ENCODE measurements around the gene BRI3BP.
"Not testable (repeated sequence)": the region's sequence is repeated elsewhere in the genome, so short reads cannot be mapped to it uniquely, and the experiment has no call there.

The BRI3BP gene

DNA sequence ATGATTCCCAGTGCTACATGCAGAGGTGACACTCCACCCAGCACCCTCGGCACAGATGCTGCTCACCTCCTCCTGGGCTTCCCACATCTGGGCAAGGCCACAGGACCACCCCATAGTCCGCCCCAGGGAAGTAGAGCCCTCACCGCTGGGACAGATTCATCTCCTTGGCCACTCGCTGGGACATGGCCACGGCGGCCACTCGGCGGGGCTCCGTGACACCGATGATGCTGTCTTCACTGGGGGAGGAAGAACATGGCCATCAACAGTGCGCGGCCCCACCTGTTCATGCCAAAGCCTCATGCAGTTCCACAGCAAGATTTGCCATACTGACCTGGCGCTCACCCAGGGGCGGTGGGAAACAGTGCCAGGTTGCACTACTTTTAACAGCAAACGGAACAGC is 18.2 kb upstream of the BRI3BP start:
- DNase-seq, result no peak

DNA sequence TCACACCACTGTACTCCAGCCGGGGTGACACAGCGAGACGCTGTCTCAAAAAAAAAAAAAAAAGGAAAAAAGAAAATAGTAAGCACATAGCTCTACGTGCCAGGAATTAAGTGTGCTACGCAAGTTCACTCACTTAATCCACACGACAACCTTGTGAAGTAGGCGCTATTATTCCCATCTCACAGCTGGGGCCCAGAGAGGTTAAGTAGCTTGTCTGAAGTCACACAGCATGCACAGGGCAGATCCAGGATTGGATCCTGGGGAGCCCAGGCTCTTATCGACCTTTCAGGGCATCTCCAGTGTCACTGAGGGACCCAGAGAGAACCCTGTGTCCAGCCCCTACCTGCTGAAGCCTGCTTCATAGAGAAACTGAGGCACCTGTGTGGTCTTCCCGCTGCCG is 16.4 kb upstream of the BRI3BP start:
- DNase-seq, result no peak

DNA sequence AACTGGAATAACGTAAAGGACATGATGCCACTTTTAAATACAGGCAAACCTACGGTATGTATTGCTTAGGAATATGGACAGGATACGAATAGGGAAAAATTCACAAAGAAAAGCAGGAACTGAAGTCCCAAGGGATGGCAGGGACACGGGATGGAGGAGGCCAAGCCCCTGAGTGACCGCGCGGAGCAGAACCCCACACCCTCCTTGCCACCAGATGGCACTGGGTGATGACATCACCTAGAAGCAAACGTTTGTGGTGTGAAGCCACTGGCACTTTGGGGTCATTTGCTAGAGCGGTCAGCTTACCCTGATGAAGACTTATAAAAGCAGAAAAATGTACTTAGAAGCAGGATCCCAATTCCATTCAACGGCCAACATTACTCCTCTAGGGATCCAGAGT is 13.9 kb upstream of the BRI3BP start:
- DNase-seq, result no peak

DNA sequence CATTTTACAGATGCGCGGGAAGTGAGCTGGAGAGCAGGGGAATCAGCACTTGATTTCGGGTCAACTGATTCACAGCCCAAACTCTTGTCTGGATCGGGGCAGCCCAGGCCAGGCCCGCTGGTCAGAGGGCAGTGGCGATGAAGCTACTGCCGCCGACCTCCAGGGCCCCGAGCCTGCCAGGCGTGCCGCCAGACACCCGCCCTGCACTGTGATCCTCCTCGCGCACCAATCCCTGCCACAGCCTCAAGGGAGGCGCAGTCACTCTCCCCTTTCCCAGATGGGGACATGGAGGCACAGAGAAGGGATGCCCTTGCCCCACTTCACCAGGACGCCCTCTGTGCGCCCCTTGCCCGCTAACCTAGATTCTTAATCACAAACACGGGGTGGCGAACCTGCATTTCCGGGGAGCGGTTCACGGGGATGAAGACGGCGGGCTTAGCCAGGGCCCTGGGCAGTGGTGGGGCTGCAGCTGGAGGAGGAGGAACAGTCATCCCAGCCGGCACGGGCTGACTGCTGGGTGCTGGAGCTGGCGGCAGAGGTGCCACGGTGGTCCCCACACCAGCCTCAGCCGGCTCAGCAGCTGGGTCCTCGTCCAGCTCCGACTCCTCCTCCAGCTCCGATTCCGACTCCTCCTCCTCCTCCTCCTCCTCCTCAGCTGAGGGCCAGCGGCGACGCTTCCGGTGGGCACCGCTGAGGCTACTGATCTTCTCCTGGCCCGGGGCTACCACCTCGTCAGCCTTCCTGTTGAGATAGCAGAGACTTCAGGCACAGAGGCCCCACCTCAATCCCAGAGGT is 13.2 kb upstream of the BRI3BP start:
- no peak for DNase-seq

DNA sequence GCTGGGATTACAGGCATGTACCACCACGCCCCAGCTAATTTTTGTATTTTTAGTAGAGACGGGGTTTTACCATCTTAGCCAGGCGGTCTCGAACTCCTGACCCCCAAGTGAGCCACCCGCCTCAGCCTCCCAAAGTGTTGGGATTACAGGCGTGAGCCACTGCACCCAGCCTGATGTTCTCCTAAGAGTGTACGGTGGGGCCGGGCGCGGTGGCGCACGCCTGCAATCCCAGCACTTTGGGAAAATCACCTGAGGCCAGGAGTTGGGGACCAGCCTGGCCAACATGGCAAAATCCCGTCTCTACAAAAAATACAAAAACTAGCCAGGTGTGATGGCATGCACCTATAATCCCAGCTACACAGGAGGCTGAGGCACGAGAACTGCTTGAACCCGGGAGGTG is 6.6 kb upstream of the BRI3BP start:
- DNase-seq, result not testable (repeated sequence)

DNA sequence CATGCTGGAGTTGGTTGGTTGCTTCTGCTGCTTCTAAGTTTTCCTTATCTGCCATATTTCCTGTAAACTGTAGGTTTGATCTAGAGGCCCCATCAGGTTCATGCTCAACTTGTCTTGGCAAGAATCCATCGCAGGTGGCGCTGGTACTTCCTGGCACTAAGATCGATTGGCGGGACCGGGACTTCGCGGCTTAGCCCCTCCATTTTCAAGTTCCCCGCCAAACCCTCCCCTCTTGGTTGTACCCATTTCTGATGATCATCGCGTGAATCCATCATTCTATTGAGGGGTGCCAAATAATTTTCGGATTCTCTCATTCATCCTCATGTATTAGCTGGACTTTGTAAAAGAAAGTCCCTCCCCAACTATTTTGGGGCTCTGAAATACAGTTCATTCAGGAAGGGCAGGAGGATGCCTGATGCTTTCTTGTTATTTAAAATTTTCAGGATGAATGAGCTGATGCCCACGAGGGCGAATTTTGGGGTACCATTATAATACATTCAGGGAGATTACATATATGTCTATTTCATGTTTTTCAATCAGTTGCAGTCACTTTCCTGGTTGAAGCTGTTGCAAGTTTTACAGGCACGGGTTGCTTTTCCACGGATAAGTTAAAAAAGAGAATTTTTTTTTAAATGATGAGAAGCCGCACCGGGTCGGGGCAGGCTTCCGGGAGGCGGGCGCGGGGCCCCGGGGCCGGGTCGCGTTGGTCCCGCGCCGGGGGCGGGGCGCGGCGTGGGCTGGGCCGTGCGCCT is 395 bp upstream of the BRI3BP start:
- peak; percentile 85 for DNase-seq

DNA sequence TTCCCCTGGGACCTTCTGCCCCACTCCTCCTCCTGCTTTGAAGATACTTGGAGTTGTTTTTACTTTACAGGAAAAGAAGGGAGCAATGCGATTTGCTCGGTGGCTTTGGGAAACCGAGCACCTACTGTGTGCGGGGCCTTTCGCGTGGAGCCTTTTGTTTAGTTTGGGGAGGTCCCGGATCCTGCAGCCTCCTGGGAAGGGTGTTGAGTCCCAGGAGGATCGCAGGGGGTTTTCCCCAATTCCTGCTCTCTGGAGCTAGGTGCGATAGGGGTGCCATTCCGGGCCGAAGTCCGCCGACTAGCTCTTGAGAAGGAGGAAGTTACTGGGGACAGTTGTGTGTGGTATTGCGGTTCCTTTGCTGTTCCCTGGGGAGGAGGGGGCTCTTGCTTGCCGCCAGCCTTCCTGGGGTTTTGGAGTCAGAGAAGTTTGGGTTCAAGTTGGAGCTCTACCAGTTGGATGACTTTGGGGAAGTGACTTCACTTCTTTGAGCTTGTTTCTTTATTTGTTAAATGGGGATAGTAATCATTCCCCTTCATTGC is 1.1 kb downstream of the BRI3BP start:
- no peak for DNase-seq

DNA sequence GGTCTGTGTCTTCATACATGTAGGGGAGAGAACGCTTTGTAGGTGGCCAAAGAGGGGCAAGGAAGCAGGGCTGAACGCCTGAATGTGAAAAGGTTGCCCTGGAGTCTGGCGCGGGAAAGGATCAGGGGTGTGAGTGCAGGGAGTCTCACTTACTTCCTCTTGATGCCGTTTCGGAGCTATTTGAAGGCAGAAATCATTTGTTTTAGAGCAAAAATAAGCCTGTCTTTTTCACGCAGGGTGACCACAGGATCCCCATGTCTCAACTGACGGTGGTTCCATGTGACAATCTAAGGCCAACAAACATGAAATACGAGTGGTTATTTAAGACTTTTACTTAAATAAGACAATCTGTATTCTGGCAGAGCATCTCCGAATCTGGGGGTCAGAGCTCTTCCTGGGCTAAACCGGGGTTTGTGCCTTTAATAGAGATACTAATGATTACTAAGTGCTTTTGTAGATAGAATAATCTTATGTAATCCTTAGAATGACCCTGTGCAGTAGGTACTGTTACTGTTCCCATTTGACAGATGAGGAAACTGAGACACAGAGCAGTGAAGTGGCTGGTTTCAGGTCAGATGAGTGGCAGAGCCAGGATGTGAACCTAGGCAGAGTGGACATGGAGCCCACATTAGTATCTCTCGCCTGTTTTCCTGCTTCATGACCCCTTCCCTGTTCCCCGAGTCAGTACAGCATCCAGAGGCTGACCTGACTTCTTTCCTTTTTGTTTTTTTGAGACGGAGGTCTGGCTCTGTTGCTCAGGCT is 1.9 kb downstream of the BRI3BP start:
- DNase-seq, result no peak

DNA sequence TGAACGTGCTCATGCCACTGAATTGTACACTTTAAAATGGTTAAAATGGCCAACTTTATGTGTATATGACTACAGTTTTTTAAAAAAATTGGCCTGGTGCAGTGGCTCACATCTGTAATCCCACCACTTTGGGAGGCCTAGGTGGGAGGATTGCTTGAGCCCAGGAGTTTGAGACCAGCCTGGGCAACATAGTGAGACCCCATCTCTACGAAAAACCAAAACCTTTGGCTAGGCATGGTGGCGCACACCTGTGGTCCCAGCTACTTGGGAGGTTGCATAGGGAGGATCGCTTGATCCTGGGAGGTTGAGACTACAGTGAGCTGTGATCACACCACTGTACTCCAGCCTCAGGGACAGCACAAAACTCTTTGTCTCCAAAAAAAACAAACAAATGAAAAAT is 5.3 kb downstream of the BRI3BP start:
- DNase-seq, result no peak

DNA sequence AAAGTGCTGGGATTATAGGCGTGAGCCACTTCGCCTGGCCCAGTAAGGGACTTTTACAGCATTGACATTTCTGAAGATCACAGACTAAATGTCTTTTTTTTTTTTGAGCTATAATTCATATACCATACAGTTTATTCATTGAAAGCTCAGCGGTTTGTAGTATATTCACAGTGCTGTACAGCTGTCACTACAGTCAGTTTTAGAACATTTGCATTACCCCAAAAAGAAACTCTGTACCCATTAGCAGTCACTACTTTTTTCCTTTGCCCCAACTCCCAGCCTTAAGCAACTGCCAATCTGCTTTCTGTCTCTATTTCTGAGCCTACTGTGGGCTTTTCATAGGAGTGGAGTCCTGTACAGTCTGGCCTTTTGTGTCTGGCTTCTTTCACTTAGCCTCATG is 8.2 kb downstream of the BRI3BP start:
- DNase-seq, result no peak

DNA sequence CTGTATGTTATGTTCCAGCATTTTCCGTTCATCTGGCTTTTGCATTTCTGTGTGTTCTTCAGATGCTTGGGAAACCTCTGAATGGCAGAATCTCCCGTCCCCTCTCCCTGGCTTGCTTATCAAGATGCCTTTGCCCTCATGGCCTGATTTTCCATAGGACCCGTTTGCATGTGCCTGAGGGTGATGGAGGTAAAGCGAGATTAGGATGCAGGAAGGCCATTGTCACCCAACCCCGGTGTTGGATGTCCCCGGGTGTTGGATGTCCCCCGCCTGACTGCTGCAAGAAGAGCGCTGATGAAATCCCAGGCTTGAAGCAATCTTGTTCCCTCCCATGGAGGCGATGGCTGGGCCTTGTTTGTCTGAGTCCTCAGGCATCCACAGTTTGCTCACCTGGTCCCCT is 9.6 kb downstream of the BRI3BP start:
- no peak for DNase-seq

DNA sequence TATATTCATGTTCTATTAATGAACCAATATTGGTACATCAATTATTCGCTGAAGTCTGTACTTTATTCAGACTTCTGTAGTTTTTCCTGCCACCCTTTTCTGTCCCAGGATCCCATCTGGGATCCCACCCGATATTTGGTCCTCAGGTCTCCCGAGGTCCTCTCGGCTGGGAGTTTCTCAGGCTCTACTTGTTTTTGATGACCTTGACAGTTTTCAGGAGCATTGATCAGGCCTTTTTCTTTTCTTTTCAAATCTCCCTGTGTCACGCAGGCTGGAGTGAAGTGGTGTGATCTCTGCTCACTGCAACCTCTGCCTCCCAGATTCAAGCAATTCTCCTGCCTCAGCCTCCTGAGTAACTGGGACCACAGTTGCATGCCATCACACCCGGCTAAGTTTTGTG is 11.2 kb downstream of the BRI3BP start:
- DNase-seq, result no peak

DNA sequence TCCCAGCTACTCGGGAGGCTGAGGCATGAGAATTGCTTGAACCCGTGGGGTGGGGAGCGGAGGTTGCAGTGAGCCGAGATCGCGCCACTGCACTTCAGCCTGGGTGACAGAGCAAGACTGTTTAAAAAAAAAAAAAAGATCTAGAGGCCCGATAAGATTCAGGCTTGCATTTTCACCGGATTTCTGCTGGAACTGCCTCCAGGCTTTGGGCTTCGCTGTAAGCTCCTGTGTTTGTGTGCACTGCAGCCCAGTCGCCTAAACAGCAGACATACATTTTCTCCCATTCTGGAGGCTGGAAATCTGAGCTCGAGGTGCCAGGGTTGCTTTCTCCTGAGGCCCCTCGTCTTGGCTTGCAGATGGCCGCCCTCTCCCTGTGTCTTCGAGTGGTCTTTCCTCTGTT is 12.2 kb downstream of the BRI3BP start:
- DNase-seq, result no peak

DNA sequence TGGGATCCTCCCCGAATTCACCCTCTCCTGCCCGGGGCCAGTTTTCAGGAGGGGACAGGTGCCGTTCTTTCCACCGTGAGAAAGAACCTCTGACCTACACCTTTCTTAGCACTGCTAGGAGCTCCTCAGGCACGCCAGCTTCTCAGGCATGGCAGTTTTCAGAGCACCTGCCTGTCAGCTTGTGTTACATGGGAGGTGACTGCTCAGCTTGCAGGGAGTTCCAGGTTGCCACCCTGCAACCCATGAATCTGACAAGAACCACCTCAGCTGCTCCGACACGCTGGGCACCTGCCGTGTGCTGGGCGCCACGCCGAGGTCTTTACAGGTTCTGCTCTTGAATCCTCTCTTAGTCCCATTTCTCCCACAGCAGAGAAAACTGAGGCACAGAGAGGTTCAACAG is 12.9 kb downstream of the BRI3BP start:
- DNase-seq, result no peak

DNA sequence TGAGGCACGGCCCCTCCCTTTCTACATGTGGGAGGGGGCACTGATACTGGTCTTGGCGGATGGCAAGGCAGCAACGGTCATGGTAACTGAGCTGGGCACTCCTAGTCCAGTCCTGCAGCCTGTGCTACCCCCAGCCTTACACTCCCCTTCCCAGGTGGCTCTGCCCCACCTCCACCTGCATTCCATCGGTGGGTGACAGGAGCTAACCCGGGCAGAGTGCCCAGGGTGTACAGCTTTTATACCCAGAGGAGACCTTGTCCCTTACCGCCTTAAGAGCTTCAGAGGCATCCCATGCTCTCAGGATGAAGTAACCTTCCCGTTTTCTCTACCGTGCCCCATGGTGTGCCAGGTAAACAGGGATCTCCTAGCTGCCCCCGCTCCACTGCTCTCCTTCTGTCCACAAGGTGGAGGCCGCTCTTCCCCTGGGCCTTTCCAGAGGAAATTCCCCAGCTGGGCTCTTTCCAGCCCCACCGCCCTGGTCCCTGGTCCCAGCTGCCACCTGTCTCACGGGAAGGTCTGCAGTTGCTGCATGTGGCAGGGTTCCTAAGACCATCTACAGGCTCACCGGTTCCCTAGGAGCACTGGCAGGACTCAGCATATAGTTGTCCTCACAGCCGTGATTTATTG is 20.5 kb downstream of the BRI3BP start:
- DNase-seq, result no peak

DNA sequence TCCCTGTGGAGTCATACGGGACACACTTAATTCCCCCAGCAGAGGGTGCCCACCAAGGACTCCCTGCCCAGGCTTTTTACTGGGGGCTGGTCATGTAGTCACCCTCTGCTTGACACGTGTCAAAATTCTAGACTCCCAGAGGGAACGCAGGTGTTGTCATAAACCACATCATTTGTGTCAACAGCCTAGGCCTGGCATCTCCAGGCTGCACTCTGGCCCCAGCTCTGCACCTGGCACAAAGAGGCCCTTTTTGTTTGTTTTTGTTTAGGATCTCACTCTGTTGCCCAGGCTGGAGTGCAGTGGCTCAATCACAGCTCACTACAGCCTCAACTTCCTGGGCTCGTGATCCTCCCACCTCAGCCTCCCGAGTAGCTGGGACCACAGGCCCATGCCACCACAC is 21.1 kb downstream of the BRI3BP start:
- no peak for DNase-seq

DNA sequence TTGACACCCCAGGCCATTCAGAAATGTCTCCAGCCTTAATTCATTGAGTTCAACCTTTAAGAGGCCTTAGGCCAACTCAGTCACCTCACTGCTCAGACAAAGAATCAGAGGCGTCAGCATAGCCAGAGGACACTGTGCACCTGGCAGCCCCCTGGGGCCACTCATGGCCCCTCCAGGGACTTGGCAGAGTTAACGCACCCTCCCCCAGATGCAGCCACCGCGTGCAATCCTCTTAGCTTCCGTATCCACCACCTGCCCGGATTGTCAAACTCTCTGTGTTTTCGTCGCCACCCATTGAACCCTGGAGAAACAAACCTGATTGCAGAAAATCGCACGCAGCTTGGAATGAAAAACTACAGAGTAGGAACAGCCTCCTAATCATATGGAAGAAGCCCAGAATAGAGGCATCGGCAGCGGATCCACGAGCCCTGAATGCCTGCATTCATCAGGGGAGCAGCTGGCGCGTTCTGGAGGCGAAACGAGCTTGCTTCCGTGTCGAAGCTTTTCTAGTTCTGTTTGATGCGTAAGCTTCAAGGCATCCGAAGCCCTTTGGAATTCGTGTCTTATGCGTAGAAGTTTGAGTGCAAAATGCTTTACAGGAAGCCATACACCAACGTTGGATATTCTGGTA is 22.4 kb downstream of the BRI3BP start:
- DNase-seq, result no peak

DNA sequence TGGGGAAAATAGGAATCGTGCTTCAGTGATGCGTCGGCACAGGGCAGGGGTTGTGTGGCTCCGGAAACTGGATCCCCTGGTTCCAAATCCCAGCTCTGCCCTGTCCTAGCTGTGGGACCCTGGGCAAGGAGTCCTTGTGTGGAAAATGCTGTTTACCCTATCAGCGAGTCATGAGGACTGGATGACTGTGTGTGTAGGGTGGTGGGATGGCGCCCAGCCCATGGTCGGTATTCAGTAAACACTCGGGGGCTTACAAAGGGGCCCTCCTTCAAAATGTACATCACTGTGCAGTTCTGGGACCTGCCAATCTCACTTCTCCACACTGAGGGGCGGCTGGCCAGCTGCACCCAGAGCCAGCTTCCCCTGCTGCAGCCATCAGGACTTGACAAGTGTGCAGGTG is 24.4 kb downstream of the BRI3BP start:
- no peak for DNase-seq

DNA sequence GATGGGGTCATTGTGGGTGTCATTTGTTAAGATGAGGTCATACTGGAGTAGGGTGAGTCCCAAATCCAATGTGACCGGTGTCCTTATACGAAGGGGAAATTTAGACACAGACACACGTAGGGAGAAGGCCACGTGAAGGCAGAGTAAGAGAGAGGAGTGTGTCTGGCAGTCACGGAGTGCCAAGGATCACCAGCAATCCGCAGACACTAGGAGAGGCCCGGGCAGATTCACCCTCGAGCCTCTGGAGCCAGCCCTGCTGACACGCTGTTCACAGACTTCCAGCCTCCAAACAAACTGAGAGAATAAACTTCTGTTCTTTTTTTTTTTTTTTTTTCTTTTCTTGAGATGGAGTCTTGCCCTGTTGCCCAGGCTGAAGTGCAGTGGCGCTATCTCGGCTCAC is 24.9 kb downstream of the BRI3BP start:
- DNase-seq, result no peak

DNA sequence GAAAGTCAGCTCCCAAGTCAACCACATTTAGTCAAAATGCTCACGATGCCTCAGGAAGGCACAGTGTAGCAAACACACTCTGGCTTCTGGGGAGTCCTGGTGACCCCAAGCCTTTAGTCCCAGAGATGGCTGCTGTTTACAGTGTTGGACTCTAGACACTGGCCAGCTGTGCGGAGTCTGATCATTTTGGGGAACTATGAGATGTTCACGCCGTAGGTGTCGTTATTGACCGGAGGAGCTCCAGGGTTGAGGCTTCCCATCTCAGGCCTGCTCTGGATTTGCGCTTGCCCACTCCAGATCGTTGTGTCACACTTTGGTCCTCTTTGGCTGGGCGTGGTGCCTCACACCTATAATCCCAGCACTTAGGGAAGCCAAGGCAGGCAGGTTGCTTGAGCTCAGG is 27.7 kb downstream of the BRI3BP start:
- DNase-seq, result no peak

DNA sequence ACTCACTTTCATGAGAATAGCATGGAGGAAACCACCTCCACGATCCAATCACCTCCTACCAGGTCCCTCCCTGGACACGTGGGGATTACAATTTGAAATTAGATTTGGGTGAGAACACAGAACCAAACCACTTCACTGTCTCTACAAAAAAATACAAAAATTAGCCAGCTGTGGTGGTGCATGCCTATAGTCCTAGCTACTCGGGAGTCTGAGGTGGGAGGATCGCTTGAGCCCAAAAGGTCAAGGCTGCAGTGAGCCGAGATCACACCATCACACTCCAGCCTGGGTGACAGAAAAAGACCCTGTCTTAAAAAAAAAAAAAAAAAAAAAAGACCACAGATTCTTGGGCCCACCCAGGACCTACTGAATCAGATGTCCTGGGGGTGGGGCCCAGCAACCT is 28.3 kb downstream of the BRI3BP start:
- DNase-seq, result no peak

DNA sequence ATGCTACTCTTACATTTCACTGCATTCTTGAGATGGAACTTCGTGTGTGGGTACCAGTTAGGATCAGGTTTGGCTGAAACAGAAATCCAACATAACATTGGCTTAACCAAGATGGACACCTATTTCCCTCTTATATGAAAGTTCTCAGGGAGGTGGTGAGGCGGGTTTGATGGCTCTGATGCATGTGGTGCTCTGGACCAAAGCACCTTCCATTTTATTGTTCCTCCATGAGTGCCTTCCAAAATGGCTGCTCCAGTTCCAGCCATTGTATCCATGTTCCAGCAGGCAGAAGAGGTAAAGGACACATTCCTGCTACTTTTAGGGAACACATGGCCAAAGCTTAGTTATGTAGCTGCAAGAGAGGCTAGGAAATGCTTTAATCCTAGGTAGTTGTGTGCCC is 29.6 kb downstream of the BRI3BP start:
- no peak for DNase-seq

Measured in NCI-H187 treated with DMSO at 0.1 percent for 48 hours (cell line).